Natural killer cell treated with Interleukin-12 subunit alpha and Interleukin-12 subunit beta and Interleukin-15 and Interleukin-18, amount 100 ng/mL, for 72 hours (primary cell): Measurements from ENCODE around the gene SIGMAR1. TPM values are rescaled to one million over a fixed set of nuclear protein-coding genes. Genes with fewer than 3 reads are reported as not detected.
"Not testable (repeated sequence)": the region's sequence is repeated elsewhere in the genome, so short reads cannot be mapped to it uniquely, and the experiment has no call there.

Experiments used
- ATAC-seq, 2 donors: fragments of 150-1000 bp; cut with Tn5 transposase in 1 of 2; sonication (Bioruptor Pico), chemical (Tn5 transposase) in 1 of 2; 2 replicates each; pipeline ENCODE4 v1.10.0; 2021
- DNase-seq: peaks from one replicate; pipeline ENCODE4 v3.0.0; 2022; ENCODE audit warnings: low spot score
- H3K27ac Mint-ChIP-seq, 2 donors: 1 replicate in 1 of 2; 2 replicates in 1 of 2; pipeline ENCODE4 v1.8.0; 2022; ENCODE audit warnings: mixed read lengths in 2 of 2, mild to moderate bottlenecking in 1 of 2, moderate library complexity in 1 of 2
- H3K27me3 Mint-ChIP-seq, 2 donors: 1 replicate in 1 of 2; 2 replicates in 1 of 2; pipeline ENCODE4 v1.8.0; 2022; ENCODE audit warnings: mixed read lengths in 2 of 2
- H3K36me3 Mint-ChIP-seq: one replicate; pipeline ENCODE4 v1.8.0; 2022; ENCODE audit warnings: mixed read lengths
- H3K4me1 Mint-ChIP-seq, 2 donors: 1 replicate in 1 of 2; 2 replicates in 1 of 2; pipeline ENCODE4 v1.8.0; 2022; ENCODE audit warnings: low read depth in 2 of 2, mixed read lengths in 2 of 2, mild to moderate bottlenecking in 1 of 2
- H3K4me3 Mint-ChIP-seq: one replicate; pipeline ENCODE4 v1.8.0; 2022; ENCODE audit warnings: mixed read lengths
- H3K9me3 Mint-ChIP-seq: 2 replicates; pipeline ENCODE4 v1.8.0; 2022; ENCODE audit warnings: mixed read lengths
- total RNA-seq, 2 donors: library from RNA; stranded (reverse); gene quantifications; one replicate each; pipeline ENCODE4 v1.2.3, GENCODE V29; 2022

Gene SIGMAR1
- total RNA-seq, 2 donors from 2014 or later, result 45.6 to 109 TPM

DNA sequence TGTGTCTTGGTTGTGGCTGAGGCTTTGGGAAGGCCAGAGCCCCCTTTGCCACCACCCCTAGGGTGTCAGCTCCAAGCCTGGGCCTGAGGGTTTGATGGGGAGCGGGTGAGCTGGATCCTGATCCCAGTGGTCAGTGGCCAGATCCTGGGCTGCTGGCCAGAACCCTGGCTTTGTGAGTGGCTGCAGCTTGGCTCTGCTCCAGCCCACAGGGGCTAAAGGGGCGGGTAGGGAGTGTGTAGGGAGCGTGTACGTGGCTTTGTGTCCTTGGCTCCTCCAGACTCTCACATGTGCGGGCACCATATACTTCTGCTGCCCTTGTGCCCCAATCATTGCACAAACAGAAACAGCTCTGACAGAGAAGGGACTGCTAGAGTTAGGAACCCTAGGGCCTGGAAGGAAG, 13.2 kb upstream of the SIGMAR1 start:
- Mint-ChIP-seq H3K4me1 (peaks cover 40% of the 10 kb centered on the region in 2 donors), H3K27me3 (no peaks in the 10 kb centered on the region), H3K4me3 (no peak overlapping the region), H3K9me3 (no peaks in the 10 kb centered on the region), H3K27ac (no peak overlapping the region), H3K36me3 (peaks cover 7% of the 10 kb centered on the region)
- ATAC-seq (no peak), DNase-seq (no peak)

DNA sequence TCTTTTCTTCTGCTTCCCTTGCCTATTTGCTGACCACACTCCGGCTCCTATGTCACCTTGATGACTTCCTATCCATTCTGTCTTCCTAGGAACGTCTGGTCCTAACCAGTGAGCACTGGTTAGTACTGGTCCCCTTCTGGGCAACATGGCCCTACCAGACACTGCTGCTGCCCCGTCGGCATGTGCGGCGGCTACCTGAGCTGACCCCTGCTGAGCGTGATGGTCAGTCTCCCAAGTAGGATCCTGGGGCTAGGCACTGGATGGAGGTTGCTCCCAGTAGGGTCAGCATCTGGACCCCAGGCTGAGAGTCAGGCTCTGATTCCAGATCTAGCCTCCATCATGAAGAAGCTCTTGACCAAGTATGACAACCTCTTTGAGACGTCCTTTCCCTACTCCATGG, 11.1 kb upstream of the SIGMAR1 start:
- Mint-ChIP-seq H3K27me3 (no peaks in the 10 kb centered on the region), H3K4me3 (peak overlapping the region; percentile 90), H3K27ac (no peak overlapping the region), H3K36me3 (peaks cover 7% of the 10 kb centered on the region), H3K9me3 (no peaks in the 10 kb centered on the region), H3K4me1 (peaks cover 39 to 40% of the 10 kb centered on the region in 2 donors)
- ATAC-seq (no peak), DNase-seq (no peak)

DNA sequence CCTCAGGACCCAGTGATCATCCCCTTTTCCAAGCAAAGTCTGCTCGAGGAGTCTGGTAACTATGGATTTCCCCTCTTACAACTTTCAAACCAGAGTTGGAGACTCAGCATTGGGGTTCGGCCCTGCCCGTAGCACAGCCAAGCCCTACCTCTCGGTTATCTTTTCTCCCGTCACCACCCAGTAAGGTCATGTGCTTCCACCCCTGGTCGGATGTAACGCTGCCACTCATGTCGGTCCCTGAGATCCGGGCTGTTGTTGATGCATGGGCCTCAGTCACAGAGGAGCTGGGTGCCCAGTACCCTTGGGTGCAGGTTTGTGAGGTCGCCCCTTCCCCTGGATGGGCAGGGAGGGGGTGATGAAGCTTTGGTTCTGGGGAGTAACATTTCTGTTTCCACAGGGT, 10.1 kb upstream of the SIGMAR1 start:
- H3K9me3 Mint-ChIP-seq, result no peaks in the 10 kb centered on the region
- H3K36me3 Mint-ChIP-seq, result peaks cover 7% of the 10 kb centered on the region
- DNase-seq (no peak), ATAC-seq (no peak)
- peak overlapping the region; percentile 68 to 76 for H3K27ac Mint-ChIP-seq
- H3K27me3 Mint-ChIP-seq, result no peaks in the 10 kb centered on the region
- peak overlapping the region; percentile 90 for H3K4me3 Mint-ChIP-seq
- peaks cover 30 to 32% of the 10 kb centered on the region in 2 donors for H3K4me1 Mint-ChIP-seq

DNA sequence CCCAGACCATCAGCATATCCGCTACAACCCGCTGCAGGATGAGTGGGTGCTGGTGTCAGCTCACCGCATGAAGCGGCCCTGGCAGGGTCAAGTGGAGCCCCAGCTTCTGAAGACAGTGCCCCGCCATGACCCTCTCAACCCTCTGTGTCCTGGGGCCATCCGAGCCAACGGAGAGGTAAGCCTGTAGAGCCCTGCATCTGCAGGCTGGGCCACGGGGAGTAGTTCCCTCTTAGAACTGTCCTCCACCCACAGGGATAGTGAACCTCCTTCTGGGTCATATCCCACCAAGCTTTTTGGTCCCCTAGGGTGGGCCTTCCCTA, 9.5 kb upstream of the SIGMAR1 start:
- Mint-ChIP-seq H3K4me3 (peak overlapping the region; percentile 90), H3K27me3 (no peaks in the 10 kb centered on the region), H3K4me1 (peaks cover 26% of the 10 kb centered on the region in 2 donors), H3K9me3 (no peaks in the 10 kb centered on the region), H3K36me3 (peaks cover 7% of the 10 kb centered on the region), H3K27ac (peak overlapping the region; percentile 68 to 76)
- no peak for DNase-seq
- no peak for ATAC-seq

DNA sequence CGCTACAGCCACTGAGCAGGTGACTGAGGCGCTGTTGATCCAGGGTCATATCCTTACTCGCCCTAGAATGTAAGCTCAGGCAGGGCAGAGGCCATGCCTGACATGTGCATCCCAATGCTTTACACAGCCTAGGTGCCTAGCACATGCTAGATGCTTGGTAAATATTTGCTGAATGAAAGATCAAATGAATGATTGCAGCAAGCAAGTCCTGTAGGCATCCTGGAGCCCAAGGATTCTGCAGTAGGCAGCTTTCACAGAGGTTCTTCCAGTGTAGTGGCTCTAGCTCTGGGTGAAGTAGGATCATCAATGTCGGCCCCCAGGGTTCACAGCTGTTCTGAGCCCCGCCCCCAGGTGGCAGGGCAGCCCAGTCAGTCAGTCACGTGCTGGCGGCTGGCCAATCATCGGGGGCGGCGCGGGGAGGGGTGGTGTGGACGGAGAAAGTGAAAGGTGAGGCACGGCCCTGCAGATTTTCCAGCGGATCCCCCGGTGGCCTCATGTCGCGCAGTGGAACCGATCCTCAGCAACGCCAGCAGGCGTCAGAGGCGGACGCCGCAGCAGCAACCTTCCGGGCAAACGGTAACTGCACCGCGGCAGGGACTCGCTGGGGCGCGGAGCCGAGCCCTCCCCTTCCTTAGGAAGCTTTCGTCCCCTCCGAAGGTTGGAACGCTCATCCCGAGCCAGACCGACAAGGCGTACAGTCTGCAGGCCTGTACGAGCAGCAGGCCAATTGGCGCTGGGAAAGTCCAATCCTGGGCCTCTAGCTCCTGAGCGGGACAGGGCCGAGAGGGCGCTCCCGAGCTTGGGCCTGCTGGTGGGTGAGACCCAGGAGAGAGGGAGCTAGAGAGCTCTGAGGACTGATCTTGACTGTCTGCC, 8.9 kb upstream of the SIGMAR1 start, which contains the start of gene GALT:
Gene GALT (plus strand): TSS at position 465 of the 873 bp plus-strand sequence. CDS start 30 bp downstream, at position 495.
- DNase-seq (peak; percentile 94), ATAC-seq (peak; percentile 91 to 93)
- Mint-ChIP-seq H3K27ac (peak within 1 kb of the TSS; percentile 68 to 76), H3K4me1 (peaks cover 27% of the 10 kb centered on the region in 2 donors), H3K27me3 (no peaks in the 10 kb centered on the region), H3K36me3 (peaks cover 7% of the 10 kb centered on the region), H3K4me3 (peak within 1 kb of the TSS; percentile 90), H3K9me3 (no peaks in the 10 kb centered on the region)

DNA sequence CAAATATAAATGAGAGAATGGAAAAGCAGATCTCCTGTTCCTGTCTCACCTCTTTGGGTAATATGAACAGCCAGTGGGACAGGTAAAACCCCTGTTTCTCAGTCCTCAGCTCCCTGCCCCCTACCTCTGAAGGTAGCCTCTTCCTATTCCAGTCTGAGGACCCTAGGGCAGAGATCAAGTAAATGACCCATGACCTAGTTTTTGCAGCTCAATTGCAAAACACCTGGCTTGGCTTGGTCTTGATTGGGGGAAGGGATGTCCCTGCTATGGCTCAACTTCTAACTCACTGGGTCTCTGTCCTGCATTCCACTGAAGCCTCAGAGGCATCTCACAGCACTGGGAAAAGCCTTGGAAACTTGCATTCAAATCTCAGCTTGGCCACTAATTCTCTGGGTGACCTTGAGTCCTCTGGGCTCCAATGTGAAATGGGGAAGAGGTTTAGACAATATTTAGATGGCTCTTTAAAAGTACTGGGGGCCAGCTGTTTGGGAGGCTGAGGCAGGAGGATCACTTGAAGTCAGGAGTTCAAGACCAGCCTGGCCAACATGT, 7.3 kb upstream of the SIGMAR1 start:
- H3K9me3 Mint-ChIP-seq, result no peaks in the 10 kb centered on the region
- H3K4me3 Mint-ChIP-seq, result no peak overlapping the region
- H3K36me3 Mint-ChIP-seq, result peaks cover 7% of the 10 kb centered on the region
- no peaks in the 10 kb centered on the region for H3K27me3 Mint-ChIP-seq
- peaks cover 30 to 31% of the 10 kb centered on the region in 2 donors for H3K4me1 Mint-ChIP-seq
- DNase-seq, result no peak
- ATAC-seq, result no peak
- no peak overlapping the region for H3K27ac Mint-ChIP-seq

DNA sequence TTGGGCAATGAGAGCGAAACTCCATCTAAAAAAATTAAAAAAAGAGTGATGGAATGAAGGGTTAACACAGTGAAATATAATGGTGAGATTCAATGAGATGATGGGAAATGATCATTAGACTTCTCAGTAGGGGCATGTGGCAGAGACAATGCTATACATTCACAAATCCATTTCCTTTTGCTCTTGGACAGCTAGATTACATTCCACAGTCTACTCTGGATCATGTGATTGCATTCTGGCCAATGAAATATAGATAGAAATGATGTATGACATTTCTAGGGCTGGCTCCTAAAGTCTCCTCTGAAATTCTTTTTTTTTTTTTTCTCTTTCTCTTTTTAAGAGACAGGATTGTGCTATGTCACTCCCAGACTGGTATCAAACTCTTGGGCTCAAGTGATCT, 5.1 kb upstream of the SIGMAR1 start:
- Mint-ChIP-seq H3K9me3 (no peaks in the 10 kb centered on the region), H3K36me3 (no peaks in the 10 kb centered on the region), H3K27me3 (no peaks in the 10 kb centered on the region), H3K4me3 (no peak overlapping the region), H3K27ac (no peak overlapping the region), H3K4me1 (peaks cover 30 to 32% of the 10 kb centered on the region in 2 donors)
- no peak for DNase-seq
- no peak for ATAC-seq

DNA sequence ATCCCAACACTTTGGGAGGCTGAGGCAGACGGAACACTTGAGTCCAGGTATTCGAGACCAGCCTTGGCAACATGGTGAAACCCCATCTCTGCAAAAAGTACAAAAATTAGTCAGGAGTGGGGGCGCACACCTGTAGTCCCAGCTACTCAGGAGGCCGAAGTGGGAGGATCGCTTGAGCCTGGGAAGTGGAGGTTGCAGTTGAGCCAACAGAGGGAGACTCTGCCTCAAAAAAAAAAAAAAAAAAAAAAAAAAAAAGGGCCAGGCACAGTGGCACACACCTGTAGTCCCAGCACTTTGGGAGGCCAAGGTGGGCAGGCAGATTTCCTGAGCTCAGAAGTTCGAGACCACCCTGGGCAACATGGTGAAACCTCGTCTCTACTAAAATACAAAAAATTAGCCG, 1.7 kb upstream of the SIGMAR1 start:
- not testable (repeated sequence) for H3K27me3 Mint-ChIP-seq, DNase-seq, H3K27ac Mint-ChIP-seq, ATAC-seq, H3K9me3 Mint-ChIP-seq, H3K4me3 Mint-ChIP-seq, H3K36me3 Mint-ChIP-seq
- H3K4me1 Mint-ChIP-seq, result peaks cover 22 to 29% of the 10 kb centered on the region in 2 donors

DNA sequence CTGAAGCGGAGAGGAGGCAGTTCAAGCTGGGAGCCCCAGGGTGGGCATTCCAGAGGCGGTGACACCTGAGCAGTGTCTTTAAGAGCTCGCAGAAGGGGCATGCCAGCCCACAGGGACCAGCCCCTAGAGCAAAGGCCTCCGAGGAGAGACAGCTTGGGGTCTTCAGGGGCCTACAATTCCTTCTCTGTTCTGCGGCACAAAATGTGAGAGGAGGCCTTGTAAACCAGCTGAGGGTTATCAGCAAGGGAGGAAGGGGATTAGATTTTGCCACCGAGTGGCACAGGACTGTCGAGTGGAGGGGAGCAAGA, 505 bp upstream of the SIGMAR1 start:
- peaks cover 22 to 35% of the 10 kb centered on the region in 2 donors for H3K4me1 Mint-ChIP-seq
- H3K9me3 Mint-ChIP-seq, result no peaks in the 10 kb centered on the region
- ATAC-seq (no peak), DNase-seq (no peak)
- peak overlapping the region; percentile 92 to 98 for H3K27ac Mint-ChIP-seq
- H3K27me3 Mint-ChIP-seq, result no peaks in the 10 kb centered on the region
- no peaks in the 10 kb centered on the region for H3K36me3 Mint-ChIP-seq
- peak overlapping the region; percentile 94 for H3K4me3 Mint-ChIP-seq

DNA sequence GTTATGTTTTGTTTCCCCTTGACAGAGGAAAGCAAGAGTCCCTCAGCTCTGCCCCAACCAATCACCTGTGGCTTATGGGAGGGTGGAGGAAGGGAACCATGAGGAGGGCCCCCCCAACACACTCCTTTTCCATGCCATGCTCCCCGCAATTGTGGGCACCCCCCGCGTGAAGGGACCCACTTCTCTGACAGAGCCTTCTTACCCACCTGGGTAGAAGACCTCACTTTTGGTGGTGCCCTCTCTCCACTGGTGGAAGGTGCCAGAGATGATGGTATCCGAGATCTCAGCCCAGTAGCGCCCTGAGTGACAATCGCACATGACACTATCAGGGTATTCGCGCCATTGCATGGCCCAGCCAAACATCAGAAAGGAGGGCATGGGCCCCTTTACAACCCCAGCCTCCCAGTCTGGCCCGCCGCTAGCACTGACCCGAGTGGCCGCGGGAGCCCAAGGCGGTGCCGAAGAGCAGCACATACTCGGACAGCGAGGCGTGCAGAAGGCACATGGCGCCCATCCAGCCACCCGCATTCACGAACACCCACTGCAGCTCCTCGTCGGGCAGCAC, 714 bp downstream of the SIGMAR1 start:
- H3K4me3 Mint-ChIP-seq, result peak overlapping the region; percentile 90
- no peaks in the 10 kb centered on the region for H3K9me3 Mint-ChIP-seq
- H3K27me3 Mint-ChIP-seq, result no peaks in the 10 kb centered on the region
- H3K27ac Mint-ChIP-seq, result peak overlapping the region; percentile 92 to 98
- H3K36me3 Mint-ChIP-seq, result no peaks in the 10 kb centered on the region
- DNase-seq (no peak), ATAC-seq (no peak)
- H3K4me1 Mint-ChIP-seq, result peaks cover 22 to 35% of the 10 kb centered on the region in 2 donors

DNA sequence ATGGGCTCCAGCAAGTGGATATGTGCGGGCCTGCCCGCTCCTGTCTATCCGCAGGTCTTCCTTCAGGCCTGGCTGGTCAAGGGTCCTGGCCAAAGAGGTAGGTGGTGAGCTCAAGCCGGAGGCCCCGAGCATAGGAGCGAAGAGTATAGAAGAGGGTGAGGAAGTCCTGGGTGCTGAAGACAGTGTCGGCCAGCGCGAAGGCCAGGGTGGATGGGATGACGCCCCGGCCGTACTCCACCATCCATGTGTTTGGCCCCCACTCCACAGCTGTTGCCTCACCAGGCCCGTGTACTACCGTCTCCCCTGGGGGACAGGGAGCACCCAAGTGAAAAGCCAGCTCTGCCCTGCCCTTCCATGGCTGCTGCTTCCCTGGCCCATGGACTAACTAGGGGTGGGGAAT, 2.0 kb downstream of the SIGMAR1 start:
- H3K36me3 Mint-ChIP-seq, result no peaks in the 10 kb centered on the region
- H3K9me3 Mint-ChIP-seq, result no peaks in the 10 kb centered on the region
- H3K4me3 Mint-ChIP-seq, result peak overlapping the region; percentile 71
- peaks cover 3 to 4% of the 10 kb centered on the region in 2 donors for H3K27me3 Mint-ChIP-seq
- peaks cover 18 to 30% of the 10 kb centered on the region in 2 donors for H3K4me1 Mint-ChIP-seq
- DNase-seq, result no peak
- H3K27ac Mint-ChIP-seq, result no peak overlapping the region
- ATAC-seq, result no peak

DNA sequence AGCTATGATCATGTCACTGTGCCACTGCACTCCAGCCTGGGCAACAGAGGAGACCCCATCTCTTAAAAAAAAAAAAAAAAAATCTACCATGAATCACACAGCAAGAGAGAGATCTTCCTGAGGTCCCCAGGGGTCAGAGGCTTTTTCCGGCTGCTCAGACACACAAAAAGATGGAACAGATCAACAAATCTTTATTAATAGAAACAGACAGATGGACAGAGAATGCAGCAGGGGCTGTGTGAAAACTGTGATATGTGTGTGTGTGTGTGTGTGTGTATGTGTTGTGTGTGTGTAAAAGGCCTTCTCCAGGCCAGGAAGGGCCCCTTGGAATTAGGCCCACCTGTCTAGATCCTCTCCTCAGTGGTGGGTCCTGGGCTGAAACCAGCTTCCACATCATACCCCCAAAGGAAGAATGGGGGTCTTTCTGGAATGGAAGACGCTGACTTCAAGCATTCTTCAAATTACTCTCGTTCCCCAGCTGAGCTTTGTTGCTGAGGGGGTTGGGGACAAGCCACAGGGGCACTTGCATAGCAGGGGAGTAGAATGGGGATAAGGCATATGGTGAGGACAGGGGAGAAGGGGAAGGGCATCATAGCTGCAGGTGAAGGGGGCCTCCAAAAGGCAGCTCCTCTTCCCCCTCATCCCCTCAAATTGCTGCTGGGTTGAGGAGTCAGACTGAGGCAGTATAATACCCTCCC, 2.9 kb downstream of the SIGMAR1 start:
- DNase-seq (no peak), ATAC-seq (no peak)
- no peaks in the 10 kb centered on the region for H3K9me3 Mint-ChIP-seq
- no peaks in the 10 kb centered on the region for H3K36me3 Mint-ChIP-seq
- H3K4me1 Mint-ChIP-seq, result peaks cover 23 to 30% of the 10 kb centered on the region in 2 donors
- H3K27me3 Mint-ChIP-seq, result peaks cover 10 to 12% of the 10 kb centered on the region in 2 donors
- no peak overlapping the region for H3K27ac Mint-ChIP-seq
- no peak overlapping the region for H3K4me3 Mint-ChIP-seq

DNA sequence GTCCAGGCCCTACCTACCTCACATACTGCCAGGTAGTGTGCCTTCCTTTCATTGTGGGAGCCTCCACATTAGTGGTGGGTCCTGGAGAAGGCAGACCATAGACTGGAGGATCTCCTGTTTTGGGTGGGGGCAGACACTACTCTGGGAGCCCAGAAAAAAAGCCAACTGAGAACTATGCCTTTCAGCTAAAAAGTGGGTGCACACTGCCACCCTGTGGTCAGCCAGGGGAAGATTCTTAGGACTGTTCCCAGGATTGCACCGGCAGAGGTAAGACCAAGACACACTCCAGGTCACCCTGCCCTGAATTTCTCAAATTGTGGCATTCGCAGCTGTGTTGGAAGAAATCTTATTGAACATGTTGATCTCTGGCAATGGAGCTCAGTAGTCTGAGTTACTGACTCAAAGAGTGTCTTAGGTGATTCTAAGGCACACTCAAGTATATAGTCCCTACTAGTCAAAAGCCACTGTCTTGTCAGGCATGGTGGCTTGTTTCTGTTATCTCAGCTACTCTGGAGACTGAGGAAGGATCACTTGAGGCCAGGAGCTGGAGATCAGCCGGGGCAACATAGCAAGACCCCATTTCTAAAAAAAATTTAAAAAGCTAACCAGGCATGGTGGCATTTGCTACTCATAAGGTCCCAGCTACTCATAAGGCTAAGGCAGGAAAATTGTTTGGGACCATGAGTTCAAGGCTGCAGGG, 3.6 kb downstream of the SIGMAR1 start:
- no peak overlapping the region for H3K4me3 Mint-ChIP-seq
- peak in 1 of 2 donors; percentile 21 for ATAC-seq

More for the DNA sequence above, 3.6 kb downstream of the SIGMAR1 start:
- peaks cover 29 to 35% of the 10 kb centered on the region in 2 donors for H3K4me1 Mint-ChIP-seq
- DNase-seq, result peak; percentile 78
- no peaks in the 10 kb centered on the region for H3K36me3 Mint-ChIP-seq
- H3K9me3 Mint-ChIP-seq, result no peaks in the 10 kb centered on the region
- H3K27ac Mint-ChIP-seq, result no peak overlapping the region
- H3K27me3 Mint-ChIP-seq, result peaks cover 17 to 19% of the 10 kb centered on the region in 2 donors
